Central memory CD8-positive, alpha-beta T cell (primary cell): ENCODE measurements around the gene MED8.

ENCODE experiments used
- ATAC-seq: fragments of 150-1000 bp; cut with Tn5 transposase; replicated peaks from 2 replicates; pipeline ENCODE4 v1.10.0; 2022; ENCODE audit warnings: mild to moderate bottlenecking, moderate FRiP score, moderate number of reproducible peaks; ENCODE audit not compliant: poor library complexity, severe bottlenecking; ENCODE audit errors: extremely low read depth
- DNase-seq, 2 donors: peaks; one replicate each; pipeline ENCODE4 v3.0.0; 2021; ENCODE audit warnings: low spot score in 2 of 2
- H3K27ac Mint-ChIP-seq: one replicate; pipeline ENCODE4 v1.8.0; 2022; ENCODE audit warnings: low read depth, mild to moderate bottlenecking, moderate library complexity, mixed read lengths
- H3K27me3 Mint-ChIP-seq: one replicate; pipeline ENCODE4 v1.8.0; 2022; ENCODE audit warnings: mixed read lengths
- H3K36me3 Mint-ChIP-seq: one replicate; pipeline ENCODE4 v1.8.0; 2022; ENCODE audit warnings: mild to moderate bottlenecking, moderate library complexity, mixed read lengths; ENCODE audit not compliant: insufficient read depth
- H3K4me1 Mint-ChIP-seq: one replicate; pipeline ENCODE4 v1.8.0; 2022; ENCODE audit warnings: mixed read lengths
- H3K4me3 Mint-ChIP-seq: one replicate; pipeline ENCODE4 v1.8.0; 2022; ENCODE audit warnings: mild to moderate bottlenecking, moderate library complexity, mixed read lengths
- H3K9me3 Mint-ChIP-seq: one replicate; pipeline ENCODE4 v1.8.0; 2022; ENCODE audit warnings: mixed read lengths

The MED8 gene

GRCh38 chr1:43348343-43348808, 41.2 kb downstream of the MED8 start:
- Mint-ChIP-seq H3K9me3 (no peaks in the 10 kb centered on the region), H3K4me1 (peaks cover 10% of the 10 kb centered on the region), H3K27ac (no peak overlapping the region), H3K36me3 (no peaks in the 10 kb centered on the region), H3K4me3 (no peak overlapping the region), H3K27me3 (no peaks in the 10 kb centered on the region)
- DNase-seq (no peak), ATAC-seq (no peak)

- peaks cover 2% of the 10 kb centered on the region for H3K36me3 Mint-ChIP-seq
- ATAC-seq (no peak), DNase-seq (no peak)
- no peak overlapping the region for H3K4me3 Mint-ChIP-seq
- peak overlapping the region; percentile 48 for H3K27ac Mint-ChIP-seq
- H3K9me3 Mint-ChIP-seq: no peaks in the 10 kb centered on the region
- peaks cover 10% of the 10 kb centered on the region for H3K4me1 Mint-ChIP-seq
- no peaks in the 10 kb centered on the region for H3K27me3 Mint-ChIP-seq
These were observed 43.0 kb downstream of the MED8 start for GRCh38 chr1:43346636-43347035.

- Mint-ChIP-seq H3K27ac (no peak overlapping the region), H3K27me3 (no peaks in the 10 kb centered on the region), H3K36me3 (peaks cover 2% of the 10 kb centered on the region), H3K4me1 (peaks cover 10% of the 10 kb centered on the region), H3K4me3 (no peak overlapping the region), H3K9me3 (no peaks in the 10 kb centered on the region)
- DNase-seq (no peak), ATAC-seq (no peak)
These were observed 44.5 kb downstream of the MED8 start for GRCh38 chr1:43345120-43345519.

- no peaks in the 10 kb centered on the region for H3K9me3 Mint-ChIP-seq
- no peak for ATAC-seq
- peaks cover 2% of the 10 kb centered on the region for H3K4me1 Mint-ChIP-seq
- no peak overlapping the region for H3K27ac Mint-ChIP-seq
- DNase-seq: no peak
- no peaks in the 10 kb centered on the region for H3K27me3 Mint-ChIP-seq
- peaks cover 2% of the 10 kb centered on the region for H3K36me3 Mint-ChIP-seq
- H3K4me3 Mint-ChIP-seq: no peak overlapping the region
These were observed 45.2 kb downstream of the MED8 start for GRCh38 chr1:43344267-43344850.

- DNase-seq (no peak), ATAC-seq (no peak)
- Mint-ChIP-seq H3K27me3 (no peaks in the 10 kb centered on the region), H3K4me3 (no peak overlapping the region), H3K4me1 (no peaks in the 10 kb centered on the region), H3K27ac (no peak overlapping the region), H3K36me3 (peaks cover 2% of the 10 kb centered on the region), H3K9me3 (no peaks in the 10 kb centered on the region)
These were observed 49.0 kb downstream of the MED8 start for GRCh38 chr1:43340559-43340958.

- Mint-ChIP-seq H3K4me1 (no peaks in the 10 kb centered on the region), H3K4me3 (no peak overlapping the region)
These were observed 49.9 kb downstream of the MED8 start for GRCh38 chr1:43339584-43340232.

GRCh38 chr1:43338001-43338400, 51.6 kb downstream of the MED8 start:
- H3K27ac Mint-ChIP-seq: no peak overlapping the region
- no peaks in the 10 kb centered on the region for H3K4me1 Mint-ChIP-seq
- peaks cover 2% of the 10 kb centered on the region for H3K36me3 Mint-ChIP-seq
- no peaks in the 10 kb centered on the region for H3K9me3 Mint-ChIP-seq
- H3K27me3 Mint-ChIP-seq: no peaks in the 10 kb centered on the region
- H3K4me3 Mint-ChIP-seq: no peak overlapping the region
- ATAC-seq (no peak), DNase-seq (no peak)

More at GRCh38 chr1:43339584-43340232, 49.9 kb downstream of the MED8 start:
- H3K9me3 Mint-ChIP-seq: no peaks in the 10 kb centered on the region
- ATAC-seq (no peak), DNase-seq (no peak)
- H3K36me3 Mint-ChIP-seq: peaks cover 2% of the 10 kb centered on the region
- no peak overlapping the region for H3K27ac Mint-ChIP-seq
- no peaks in the 10 kb centered on the region for H3K27me3 Mint-ChIP-seq

- no peak for ATAC-seq
- Mint-ChIP-seq H3K27me3 (no peaks in the 10 kb centered on the region), H3K36me3 (peaks cover 2% of the 10 kb centered on the region), H3K4me3 (no peak within 1 kb of the TSS), H3K27ac (no peak within 1 kb of the TSS), H3K4me1 (no peaks in the 10 kb centered on the region), H3K9me3 (no peaks in the 10 kb centered on the region)
- DNase-seq: no peak
These were observed 52.0 kb downstream of the MED8 start, which contains the start of gene MPL for GRCh38 chr1:43337588-43337987. Gene MPL, plus strand, starts transcription at chr1:43337818. Its CDS starts 31 bp downstream, at chr1:43337849.

- H3K4me3 Mint-ChIP-seq: no peak overlapping the region
- ATAC-seq: no peak
- no peaks in the 10 kb centered on the region for H3K36me3 Mint-ChIP-seq
- no peak for DNase-seq
- H3K27ac Mint-ChIP-seq: no peak overlapping the region
- no peaks in the 10 kb centered on the region for H3K4me1 Mint-ChIP-seq
- no peaks in the 10 kb centered on the region for H3K9me3 Mint-ChIP-seq
- no peaks in the 10 kb centered on the region for H3K27me3 Mint-ChIP-seq
These were observed 55.0 kb downstream of the MED8 start for GRCh38 chr1:43334453-43335205.
